Mesenchymal stem cell (in vitro differentiated cells and primary cell): ENCODE measurements around the gene DYSF.

Source experiments
- DNase-seq: peaks from one replicate; pipeline ENCODE4 v3.0.0-alpha.2; 2013
- H2AFZ ChIP-seq: one replicate; pipeline ENCODE4 v1.6.1; 2013; ENCODE audit warnings: low read depth, mild to moderate bottlenecking, control low read depth, inconsistent platforms, low read length, moderate library complexity
- H2AK5ac ChIP-seq: 2 replicates; pipeline ENCODE4 v1.6.1; 2013; ENCODE audit warnings: low read length, moderate library complexity, mild to moderate bottlenecking, inconsistent platforms; ENCODE audit not compliant: severe bottlenecking
- H2BK120ac ChIP-seq: one replicate; pipeline ENCODE4 v1.6.1; 2013; ENCODE audit warnings: low read depth, mild to moderate bottlenecking, inconsistent platforms, low read length, moderate library complexity
- H2BK12ac ChIP-seq, 2 experiments: one replicate each; pipeline ENCODE4 v1.6.1; 2013; ENCODE audit warnings: inconsistent platforms in 2 of 2, low read length in 2 of 2, mild to moderate bottlenecking in 2 of 2, moderate library complexity in 2 of 2, control low read depth in 1 of 2
- H2BK15ac ChIP-seq: one replicate; pipeline ENCODE4 v1.6.1; 2013; ENCODE audit warnings: mild to moderate bottlenecking, low read depth, inconsistent platforms; ENCODE audit not compliant: poor library complexity, severe bottlenecking
- H2BK5ac ChIP-seq: 2 replicates; pipeline ENCODE4 v1.6.1; 2013; ENCODE audit warnings: low read depth, mild to moderate bottlenecking, low read length, control low read depth, inconsistent platforms; ENCODE audit not compliant: poor library complexity, severe bottlenecking
- H3K14ac ChIP-seq, 2 experiments: one replicate each; pipeline ENCODE4 v1.6.1; 2013; ENCODE audit warnings: inconsistent platforms in 2 of 2, low read length in 2 of 2, control low read depth in 1 of 2, mild to moderate bottlenecking in 1 of 2, moderate library complexity in 1 of 2
- H3K18ac ChIP-seq, 2 experiments: one replicate each; pipeline ENCODE4 v1.6.1; 2013; ENCODE audit warnings: inconsistent platforms in 2 of 2, low read length in 2 of 2, control low read depth in 1 of 2, low read depth in 1 of 2, mild to moderate bottlenecking in 1 of 2
- H3K23ac ChIP-seq, 2 experiments: one replicate each; pipeline ENCODE4 v1.6.1; 2013; ENCODE audit warnings: inconsistent platforms in 2 of 2, low read length in 2 of 2, mild to moderate bottlenecking in 2 of 2, moderate library complexity in 2 of 2, control low read depth in 1 of 2
- H3K27ac ChIP-seq: 2 replicates; pipeline ENCODE4 v1.5.1; 2013; ENCODE audit warnings: mild to moderate bottlenecking, moderate library complexity, low read length, control low read depth, inconsistent platforms; ENCODE audit not compliant: poor library complexity, severe bottlenecking
- H3K27me3 ChIP-seq, 2 experiments: 2 replicates each; pipeline versions ENCODE4 v1.6.1 to v1.7.0; 2013; ENCODE audit warnings: low read length in 2 of 2, mild to moderate bottlenecking in 2 of 2, moderate library complexity in 2 of 2, control low read depth in 1 of 2, inconsistent platforms in 1 of 2; ENCODE audit not compliant: control insufficient read depth in 1 of 2, insufficient read depth in 1 of 2
- H3K36me3 ChIP-seq, 2 experiments: 2 replicates each; pipeline versions ENCODE4 v1.6.1 to v1.7.0; 2013; ENCODE audit warnings: low read length in 2 of 2, control low read depth in 1 of 2, inconsistent platforms in 1 of 2, low read depth in 1 of 2, mild to moderate bottlenecking in 1 of 2; ENCODE audit not compliant: insufficient read depth in 2 of 2, control insufficient read depth in 1 of 2
- H3K4ac ChIP-seq, 2 experiments: one replicate each; pipeline ENCODE4 v1.6.1; 2013; ENCODE audit warnings: inconsistent platforms in 2 of 2, low read length in 2 of 2, mild to moderate bottlenecking in 2 of 2, moderate library complexity in 2 of 2, control low read depth in 1 of 2, low read depth in 1 of 2
- H3K4me1 ChIP-seq: 2 replicates; pipeline ENCODE4 v1.6.1; 2013; ENCODE audit warnings: low read depth, low read length, control low read depth; ENCODE audit not compliant: control insufficient read depth, insufficient read depth
- H3K4me2 ChIP-seq: 2 replicates; pipeline ENCODE4 v1.6.1; 2013; ENCODE audit warnings: low read length, mild to moderate bottlenecking, inconsistent platforms; ENCODE audit not compliant: poor library complexity, severe bottlenecking
- H3K4me3 ChIP-seq, 2 experiments: 2 replicates each; pipeline versions ENCODE4 v1.5.1 to v1.7.0; 2013; ENCODE audit warnings: low read length in 2 of 2, mild to moderate bottlenecking in 2 of 2, control low read depth in 1 of 2, low read depth in 1 of 2; ENCODE audit not compliant: insufficient read depth in 1 of 2
- H3K79me1 ChIP-seq: replicated peaks from 2 replicates; pipeline ENCODE4 v1.6.1; 2013; ENCODE audit warnings: mild to moderate bottlenecking, control low read depth, low read length, inconsistent platforms; ENCODE audit not compliant: poor library complexity, severe bottlenecking
- H3K9ac ChIP-seq: 2 replicates; pipeline ENCODE4 v1.7.0; 2013; ENCODE audit warnings: mild to moderate bottlenecking, low read length, moderate library complexity
- H3K9me3 ChIP-seq: 2 replicates; pipeline ENCODE4 v1.7.0; 2013; ENCODE audit warnings: mild to moderate bottlenecking, low read length; ENCODE audit not compliant: control insufficient read depth
- H4K8ac ChIP-seq: one replicate; pipeline ENCODE4 v1.6.1; 2013; ENCODE audit warnings: inconsistent platforms, mild to moderate bottlenecking, low read length, moderate library complexity
- H4K91ac ChIP-seq: one replicate; pipeline ENCODE4 v1.6.1; 2013; ENCODE audit warnings: mild to moderate bottlenecking, low read length, inconsistent platforms
- WGBS: methylation state at CpG from one replicate; pipeline ENCODE4 v1.1.7; 2013; ENCODE audit warnings: mixed read lengths; 5-methylcytosine and 5-hydroxymethylcytosine counted together

Gene DYSF

DNA sequence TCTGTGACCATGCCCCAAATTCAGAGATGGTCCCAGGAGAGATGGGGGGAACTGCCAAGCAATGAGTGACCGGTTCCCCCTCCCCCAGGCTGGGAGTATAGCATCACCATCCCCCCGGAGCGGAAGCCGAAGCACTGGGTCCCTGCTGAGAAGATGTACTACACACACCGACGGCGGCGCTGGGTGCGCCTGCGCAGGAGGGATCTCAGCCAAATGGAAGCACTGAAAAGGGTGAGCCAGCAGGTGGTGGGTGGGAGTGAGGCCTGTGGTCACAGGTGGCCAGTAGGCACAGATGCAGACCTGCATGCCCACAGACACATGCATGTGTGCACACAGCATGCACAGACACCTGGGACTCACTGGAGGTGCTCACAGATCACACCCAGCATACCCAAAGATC lies 117.2 kb downstream of the DYSF start:
- Histone ChIP-seq H4K91ac (no peak overlapping the region), H2BK120ac (no peak overlapping the region), H2AK5ac (no peak overlapping the region), H2BK15ac (no peak overlapping the region), H3K14ac (no peak overlapping the region), H2BK12ac (no peak overlapping the region), H3K18ac (no peak overlapping the region), H3K36me3 (peaks cover 0 to 88% of the 10 kb centered on the region in 2 experiments), H3K9ac (no peak overlapping the region), H3K4me3 (no peak overlapping the region), H3K4me1 (peaks cover 4% of the 10 kb centered on the region), H3K79me1 (peaks cover 25% of the 10 kb centered on the region), H2AFZ (no peak overlapping the region), H3K23ac (no peak overlapping the region), H3K27me3 (peaks cover 0 to 48% of the 10 kb centered on the region in 2 experiments), H3K4ac (no peak overlapping the region), H3K27ac (no peak overlapping the region), H3K9me3 (no peaks in the 10 kb centered on the region), H2BK5ac (no peak overlapping the region), H4K8ac (no peak overlapping the region), H3K4me2 (no peak overlapping the region)
- WGBS = 97% methylated on average over 10 of the region's 10 CpGs
- DNase-seq = no peak

DNA sequence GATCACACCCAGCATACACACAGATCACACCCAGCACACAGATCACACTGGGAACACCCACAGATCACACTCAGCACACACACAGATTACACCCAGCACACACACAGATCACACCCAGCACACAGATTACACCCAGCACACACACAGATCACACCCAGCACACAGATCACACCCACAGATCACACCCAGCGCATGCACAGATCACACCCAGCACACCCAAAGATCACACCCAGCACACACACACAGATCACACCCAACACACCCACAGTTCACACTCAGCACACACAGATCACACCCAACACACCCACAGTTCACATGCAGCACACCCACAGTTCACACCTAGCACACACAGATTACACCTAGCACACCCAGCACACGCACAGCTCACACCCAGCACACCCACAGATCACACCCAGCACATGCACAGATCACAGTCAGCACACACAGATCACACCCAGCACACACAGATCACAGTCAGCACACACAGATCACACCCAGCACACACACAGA lies 117.6 kb downstream of the DYSF start:
- Histone ChIP-seq H3K27me3 (peaks cover 0 to 53% of the 10 kb centered on the region in 2 experiments), H3K9ac (no peak overlapping the region), H3K18ac (no peak overlapping the region), H3K4ac (no peak overlapping the region), H4K8ac (no peak overlapping the region), H3K4me2 (no peak overlapping the region), H2AFZ (no peak overlapping the region), H3K79me1 (peaks cover 20% of the 10 kb centered on the region), H3K27ac (no peak overlapping the region), H2BK5ac (no peak overlapping the region), H3K9me3 (no peaks in the 10 kb centered on the region), H2AK5ac (no peak overlapping the region), H2BK120ac (no peak overlapping the region), H3K36me3 (peaks cover 0 to 88% of the 10 kb centered on the region in 2 experiments), H3K4me1 (peaks cover 4% of the 10 kb centered on the region), H3K4me3 (no peak overlapping the region), H4K91ac (no peak overlapping the region), H2BK12ac (no peak overlapping the region), H2BK15ac (no peak overlapping the region), H3K14ac (no peak overlapping the region), H3K23ac (no peak overlapping the region)
- no peak for DNase-seq
- WGBS = 88% methylated on average over 2 of the region's 2 CpGs

DNA sequence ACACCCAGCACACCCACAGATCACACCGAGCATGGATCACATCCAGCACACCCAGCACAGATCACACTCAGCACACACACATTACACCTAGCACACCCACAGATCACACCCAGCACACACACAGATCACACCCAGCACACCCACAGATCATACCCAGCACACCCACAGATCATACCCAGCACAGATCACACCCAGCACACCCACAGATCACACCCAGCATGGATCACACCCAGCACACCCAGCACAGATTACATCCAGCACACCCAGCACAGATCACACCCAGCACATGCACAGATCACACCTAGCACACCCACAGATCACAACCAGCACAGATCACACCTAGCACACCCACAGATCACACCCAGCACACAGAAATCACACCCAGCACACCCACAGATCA lies 118.6 kb downstream of the DYSF start:
- Histone ChIP-seq H2AK5ac (no peak overlapping the region), H2AFZ (no peak overlapping the region), H2BK15ac (no peak overlapping the region), H2BK120ac (no peak overlapping the region), H3K9ac (no peak overlapping the region), H3K4me2 (no peak overlapping the region), H3K23ac (no peak overlapping the region), H3K9me3 (no peaks in the 10 kb centered on the region), H3K27me3 (peaks cover 0 to 51% of the 10 kb centered on the region in 2 experiments), H2BK12ac (no peak overlapping the region), H3K14ac (no peak overlapping the region), H3K18ac (no peak overlapping the region), H3K79me1 (peaks cover 19% of the 10 kb centered on the region), H2BK5ac (no peak overlapping the region), H3K4me1 (no peaks in the 10 kb centered on the region), H3K4ac (no peak overlapping the region), H4K91ac (no peak overlapping the region), H3K27ac (no peak overlapping the region), H3K36me3 (peaks cover 0 to 93% of the 10 kb centered on the region in 2 experiments), H3K4me3 (no peak overlapping the region), H4K8ac (no peak overlapping the region)
- 92% methylated on average over 1 of the region's 1 CpG for WGBS
- no peak for DNase-seq

DNA sequence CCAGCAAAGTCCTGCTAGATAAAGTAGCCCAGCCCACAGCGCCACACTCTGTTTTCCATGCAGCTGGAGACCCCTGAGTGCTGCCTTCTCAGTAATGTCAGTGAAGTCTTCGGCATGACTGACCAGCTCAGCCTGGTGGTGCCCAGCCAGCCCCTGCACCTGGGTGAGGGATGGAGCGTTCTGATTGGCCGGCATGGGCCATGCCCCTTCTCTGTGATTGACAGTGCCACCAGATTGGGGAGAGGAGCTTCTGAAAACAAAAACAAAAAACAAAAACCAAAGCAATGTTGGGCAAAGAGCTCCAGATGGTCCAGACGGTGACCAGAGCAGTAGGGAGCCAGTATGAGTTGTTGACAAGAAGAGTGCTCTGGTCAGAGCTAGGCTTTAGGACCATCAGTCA lies 122.6 kb downstream of the DYSF start:
- Histone ChIP-seq H2AK5ac (no peak overlapping the region), H3K9ac (no peak overlapping the region), H3K4ac (no peak overlapping the region), H3K27ac (no peak overlapping the region), H3K79me1 (peaks cover 17% of the 10 kb centered on the region), H3K9me3 (no peaks in the 10 kb centered on the region), H3K36me3 (peaks cover 0 to 99% of the 10 kb centered on the region in 2 experiments), H3K27me3 (peaks cover 0 to 38% of the 10 kb centered on the region in 2 experiments), H3K18ac (no peak overlapping the region), H2BK15ac (no peak overlapping the region), H2BK5ac (no peak overlapping the region), H2BK12ac (no peak overlapping the region), H4K8ac (no peak overlapping the region), H3K23ac (no peak overlapping the region), H3K14ac (no peak overlapping the region), H2AFZ (no peak overlapping the region), H3K4me3 (no peak overlapping the region), H3K4me2 (no peak overlapping the region), H3K4me1 (peaks cover under 1% of the 10 kb centered on the region), H4K91ac (no peak overlapping the region), H2BK120ac (no peak overlapping the region)
- 89% methylated on average over 5 of the region's 5 CpGs for WGBS
- DNase-seq = no peak
